Activated CD8-positive, alpha-beta memory T cell treated with anti-CD3 and anti-CD28 coated beads for 48 hours (primary cell): ENCODE data around the gene TTF1.

ENCODE experiments used
- DNase-seq, 3 experiments: peaks; one replicate each; pipeline ENCODE4 v3.0.0-alpha.2; 2020; ENCODE audit warnings: low read depth in 2 of 3, low spot score in 2 of 3

The TTF1 gene

GRCh38 chr9:132369421-132369820, 37.2 kb downstream of the TTF1 start:
- no peak for DNase-seq

GRCh38 chr9:132367613-132368313, 38.9 kb downstream of the TTF1 start:
- DNase-seq: no peak

- no peak for DNase-seq
These were observed 40.2 kb downstream of the TTF1 start for GRCh38 chr9:132366481-132366880.

- DNase-seq: no peak
These were observed 40.7 kb downstream of the TTF1 start for GRCh38 chr9:132365986-132366385.

- no peak for DNase-seq
These were observed 42.6 kb downstream of the TTF1 start for GRCh38 chr9:132364068-132364467.

GRCh38 chr9:132357764-132358163, 48.9 kb downstream of the TTF1 start:
- no peak for DNase-seq

- no peak for DNase-seq
These were observed 50.2 kb downstream of the TTF1 start for GRCh38 chr9:132356324-132356924.

- peak; percentile 92 to 97 (median 97) for DNase-seq
These were observed 51.8 kb downstream of the TTF1 start, which contains the start of gene SETX for GRCh38 chr9:132354637-132355355. TSS of gene SETX (minus strand) at chr9:132354986. CDS start at chr9:132349428, 5,558 bp downstream.

GRCh38 chr9:132351404-132352045, 55.1 kb downstream of the TTF1 start:
- no peak for DNase-seq

- no peak for DNase-seq
These were observed 55.8 kb downstream of the TTF1 start for GRCh38 chr9:132350861-132351315.

- DNase-seq: no peak
These were observed 58.0 kb downstream of the TTF1 start for GRCh38 chr9:132348676-132349075.

GRCh38 chr9:132346177-132346576, 60.5 kb downstream of the TTF1 start:
- no peak for DNase-seq

GRCh38 chr9:132341177-132341840, 65.3 kb downstream of the TTF1 start:
- DNase-seq: no peak

GRCh38 chr9:132334364-132334763, 72.3 kb downstream of the TTF1 start:
- no peak for DNase-seq

- no peak for DNase-seq
These were observed 73.1 kb downstream of the TTF1 start for GRCh38 chr9:132333556-132333955.

GRCh38 chr9:132328580-132328979, 78.1 kb downstream of the TTF1 start:
- no peak for DNase-seq

- no peak for DNase-seq
These were observed 79.1 kb downstream of the TTF1 start for GRCh38 chr9:132327537-132327936.
